Ovary (tissue), 9 donors: ENCODE results near the gene ARHGAP45. TPM values are rescaled to one million over a fixed set of nuclear protein-coding genes. Genes with fewer than 3 reads are reported as not detected.

Experiments used
- DNase-seq, 5 donors: peaks; one replicate each; pipeline ENCODE4 v3.0.0-alpha.2; 2019 to 2020
- H3K27ac ChIP-seq, 2 donors: fragments of 200-600 bp; one replicate each; pipeline versions ENCODE4 v1.5.1 to v1.8.0; 2019 to 2022
- H3K27me3 ChIP-seq: fragments of 200-600 bp; one replicate; pipeline ENCODE4 v1.8.0; 2022
- H3K36me3 ChIP-seq: fragments of 200-600 bp; sonication (generic); one replicate; pipeline ENCODE4 v1.5.1; 2019
- H3K4me1 ChIP-seq: one replicate; pipeline ENCODE4 v1.8.1; 2013; ENCODE audit warnings: mild to moderate bottlenecking, moderate library complexity; ENCODE audit not compliant: insufficient read depth
- H3K4me3 ChIP-seq: fragments of 200-600 bp; sonication (generic); one replicate; pipeline ENCODE4 v1.5.1; 2017
- H3K9me3 ChIP-seq, 2 donors: fragments of 200-600 bp in 1 of 2; sonication (generic) in 1 of 2; one replicate each; pipeline versions ENCODE4 v1.5.1 to v1.8.1; 2013 to 2019; ENCODE audit warnings: mild to moderate bottlenecking in 1 of 2, moderate library complexity in 1 of 2
- CTCF ChIP-seq, 3 donors: fragments of 450-650 bp in 2 of 3; fragments of 200-600 bp in 1 of 3; IDR thresholded peaks; one replicate each; pipeline versions ENCODE4 v1.5.1 to v1.8.0; 2016 to 2022; ENCODE audit warnings: antibody characterized with exemption in 3 of 3, mild to moderate bottlenecking in 1 of 3
- EP300 ChIP-seq: sonication (generic); formaldehyde crosslinking; IDR thresholded peaks from one replicate; pipeline ENCODE4 v1.6.1; 2017; ENCODE audit warnings: antibody characterized with exemption
- POLR2A ChIP-seq: fragments of 450-650 bp; IDR thresholded peaks from one replicate; pipeline ENCODE4 v1.6.1; 2017; ENCODE audit warnings: antibody characterized with exemption, mild to moderate bottlenecking, moderate library complexity
- WGBS, 3 donors: extraction: QIAGEN DNeasy Blood & Tissue Kit in 1 of 3; methylation state at CpG; one replicate each; pipeline versions ENCODE4 v1.1.5 to v1.1.7; 2013 to 2017; 5-methylcytosine and 5-hydroxymethylcytosine counted together
- intact Hi-C, 4 donors: fragments of 100-400 bp; cut with DNase I; formaldehyde crosslinking; loops; one replicate each; pipeline versions ENCODE4 v1.11.0 to v1.15.1; 2022 to 2023
- polyA plus RNA-seq, 2 donors: library from polyadenylated mRNA; stranded (reverse); fragments of 200-250 nt in 1 of 2; fragments of 350-450 nt in 1 of 2; fragmentation: Illumina TruSeq in 1 of 2; extraction: RNeasy Lipid Tissue Mini Kit (QIAGEN cat#74804) in 1 of 2; gene quantifications; one replicate each; pipeline ENCODE4 v1.2.3, GENCODE V29; 2013 to 2014
- total RNA-seq, 7 donors: library from RNA; depleted of rRNA in 2 of 7; stranded (reverse); fragments of >200 nt in 2 of 7; fragmentation: NEBNext Ultra II Directional in 3 of 7; extraction: Animal tissue kit (Norgen Biotek cat#: 25700) in 3 of 7; gene quantifications; one replicate each; pipeline versions ENCODE4 v1.1.0 to v1.2.4, GENCODE V29; 2016 to 2023
- donor health status: DM: no; HTN: no; CAD: no; lungs with moderate emphysema.
- donor health status: DM: no; HTN: no; CAD: no.
- donor health status: Bipolar disorder and iron deficiency.
- donor health status: DM: yes; HTN: yes; CAD: no.
- donor health status: DM: no; HTN: no; CAD: no.
- donor health status: DM: yes; HTN: yes; CAD: no.

Gene ARHGAP45
- total and polyA plus RNA-seq, 9 donors, result 1.0 to 10.6 (median 7.0) TPM

DNA sequence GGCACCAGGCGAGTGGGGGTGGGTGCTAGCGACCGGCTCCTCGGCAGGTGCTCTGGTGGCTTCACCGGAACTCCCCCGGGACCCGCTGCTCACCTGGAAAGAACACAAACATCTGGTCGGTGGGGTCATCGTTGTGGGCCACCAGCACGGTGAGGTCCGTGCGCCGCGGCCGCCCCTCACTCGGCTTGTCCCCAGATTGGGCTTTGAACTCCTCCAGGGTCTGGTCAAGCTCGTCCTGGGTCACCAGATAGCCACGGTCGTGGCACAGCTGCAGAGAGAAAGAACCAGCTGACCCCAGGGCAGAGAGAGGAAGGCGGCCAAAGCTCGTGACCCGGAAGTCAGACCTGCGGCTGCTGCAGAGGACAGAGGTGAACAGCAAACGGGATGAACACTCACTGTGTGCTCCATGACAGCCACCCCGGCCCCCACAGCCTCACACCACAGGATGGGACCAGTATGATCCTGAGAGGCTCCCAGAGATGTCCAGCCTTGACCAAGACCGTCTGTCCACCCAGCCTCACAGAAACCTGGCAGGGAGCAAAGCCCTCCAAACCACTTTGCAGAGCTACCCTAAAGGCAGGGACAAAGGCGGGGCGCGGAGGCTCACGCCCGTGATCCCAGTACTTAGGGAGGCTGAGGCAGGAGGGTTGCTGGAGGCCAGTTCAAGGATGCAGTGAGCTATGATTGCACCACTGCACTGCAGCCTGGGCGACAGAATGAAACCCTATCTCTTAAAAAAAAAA lies 27.0 kb downstream of the ARHGAP45 start:
- TF ChIP-seq POLR2A (no peak), EP300 (no peak), CTCF (IDR thresholded peaks at IDR 0.05) (no peak)

DNA sequence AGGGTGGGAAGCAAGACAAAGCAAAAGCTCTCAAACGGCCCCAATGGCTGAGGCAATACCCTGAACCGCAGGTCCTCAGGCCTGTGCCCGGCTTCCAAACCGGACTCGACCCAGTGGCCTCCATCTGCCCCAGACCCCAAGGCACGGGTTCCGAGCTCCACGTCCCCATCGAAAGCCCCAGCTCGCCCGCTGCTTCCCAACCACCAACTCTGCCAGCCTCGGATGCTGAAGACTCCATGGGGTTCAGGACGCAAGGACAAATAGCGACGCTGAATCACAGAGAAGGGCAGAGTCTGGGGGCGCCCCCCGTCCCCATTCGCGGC lies 27.6 kb downstream of the ARHGAP45 start:
- no peaks in the 10 kb centered on the region for H3K27me3 ChIP-seq
- H3K9me3 ChIP-seq, result no peaks in the 10 kb centered on the region
- H3K4me3 ChIP-seq, result peak overlapping the region; percentile 77
- 0 to 1% (median 1%) methylated on average over 19 of the region's 19 CpGs for WGBS, 3 donors
- H3K4me1 ChIP-seq, result peaks cover 12% of the 10 kb centered on the region
- DNase-seq, result no peak
- TF ChIP-seq POLR2A, result no peak
- TF ChIP-seq CTCF (IDR thresholded peaks at IDR 0.05), result no peak
- no peak for TF ChIP-seq EP300
- no peaks in the 10 kb centered on the region for H3K36me3 ChIP-seq
- peak overlapping the region in 1 of 2 donors; percentile 58 for H3K27ac ChIP-seq
- intact Hi-C loops, result no loop called here

More for the DNA sequence above, 27.0 kb downstream of the ARHGAP45 start:
- DNase-seq, result peak in 2 of 5 donors; percentile 41 to 49
- Histone ChIP-seq H3K27me3 (no peaks in the 10 kb centered on the region), H3K9me3 (no peaks in the 10 kb centered on the region), H3K4me3 (peak overlapping the region; percentile 77), H3K4me1 (peaks cover 12% of the 10 kb centered on the region), H3K27ac (no peak overlapping the region), H3K36me3 (no peaks in the 10 kb centered on the region)
- intact Hi-C loops, result no loop called here
- WGBS, 3 donors, result 47 to 58% (median 58%) methylated on average over 32 of the region's 32 CpGs

DNA sequence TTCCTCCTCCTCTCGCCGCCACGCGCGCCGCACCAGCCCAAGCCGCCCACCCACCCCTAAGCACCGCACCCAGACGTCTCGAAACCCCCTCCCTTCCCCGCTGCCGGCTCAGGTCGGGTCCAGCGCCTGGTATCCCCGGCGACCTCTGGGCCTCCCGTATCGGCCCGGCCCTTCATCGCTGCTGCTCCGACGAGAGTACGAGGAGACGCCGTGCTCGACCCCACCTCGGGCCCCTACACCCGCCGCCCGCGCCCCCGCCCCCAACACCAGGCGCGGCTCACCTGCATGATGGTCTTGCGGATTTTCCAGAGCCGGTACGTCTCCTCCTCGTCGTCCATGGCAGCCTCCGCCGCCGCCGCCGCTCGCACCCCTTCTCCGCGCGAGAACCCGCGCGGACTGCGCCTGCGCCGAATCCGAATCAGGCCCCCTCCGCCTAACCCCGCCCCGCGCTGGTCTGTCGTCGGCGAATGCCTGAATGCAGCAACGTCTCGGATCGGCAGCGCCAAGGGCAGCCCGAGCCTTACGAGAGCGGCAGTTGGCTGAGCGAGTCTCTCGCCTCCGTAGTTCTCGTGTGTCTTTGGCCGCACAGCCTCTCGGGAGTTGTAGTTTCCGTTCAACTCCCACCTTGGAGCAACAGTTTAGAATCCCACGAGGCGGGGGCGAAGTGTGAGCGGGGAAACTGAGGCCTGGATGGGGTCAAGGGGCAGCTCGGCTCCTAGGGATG lies 28.2 kb downstream of the ARHGAP45 start, which contains the start of gene POLR2E:
Gene POLR2E (minus strand): TSS at position 398 of the 724 bp plus-strand sequence. CDS start 60 bp downstream, at position 338.
- H3K27me3 ChIP-seq, result no peaks in the 10 kb centered on the region
- peaks cover 12% of the 10 kb centered on the region for H3K4me1 ChIP-seq
- intact Hi-C loops, result loop anchor here in 2 of 4 donors (5.0 kb wide), 2 partner anchors 68 to 78 kb away; partner anchors contain the start of gene CNN2 (in 1 of the 2)
- 0% methylated on average over 26 to 81 of the region's 81 CpGs for WGBS, 3 donors
- no peaks in the 10 kb centered on the region for H3K9me3 ChIP-seq
- H3K36me3 ChIP-seq, result no peaks in the 10 kb centered on the region
- H3K27ac ChIP-seq, result peak within 1 kb of the TSS in 1 of 2 donors; percentile 58
- peak within 1 kb of the TSS; percentile 77 for H3K4me3 ChIP-seq
- DNase-seq, result peak; percentile 99
- TF ChIP-seq CTCF (IDR thresholded peaks at IDR 0.05) (no peak), EP300 (no peak), POLR2A (peak; percentile 64)

DNA sequence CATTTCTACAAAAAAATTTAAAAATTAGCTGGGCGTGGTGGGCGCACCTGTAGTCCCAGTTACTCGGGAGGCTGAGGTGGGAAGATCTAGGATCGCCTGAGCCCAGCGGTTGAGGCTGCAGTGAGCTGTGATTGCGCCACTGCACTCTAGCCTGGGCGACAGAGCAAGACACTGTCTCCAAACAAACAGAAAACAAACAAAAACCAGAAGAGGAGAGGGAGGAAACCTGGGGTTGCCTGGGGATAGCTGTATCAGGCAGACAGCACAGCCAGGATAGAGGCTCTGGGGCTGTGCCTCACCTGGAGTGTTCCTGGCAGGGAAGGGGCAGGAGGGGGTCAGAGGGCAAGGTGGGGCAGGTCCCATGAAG lies 30.8 kb downstream of the ARHGAP45 start:
- Histone ChIP-seq H3K4me1 (peaks cover 23% of the 10 kb centered on the region), H3K27ac (peak overlapping the region; percentile 24 to 45), H3K36me3 (no peaks in the 10 kb centered on the region), H3K4me3 (no peak overlapping the region), H3K27me3 (no peaks in the 10 kb centered on the region), H3K9me3 (no peaks in the 10 kb centered on the region)
- intact Hi-C loops, result loop anchor here in 2 of 4 donors (5.0 kb wide), 2 partner anchors 70 to 80 kb away; partner anchors contain the start of gene CNN2 (in 1 of the 2)
- no peak for TF ChIP-seq CTCF (IDR thresholded peaks at IDR 0.05)
- no peak for TF ChIP-seq EP300
- no peak for TF ChIP-seq POLR2A
- no peak for DNase-seq
- WGBS, 3 donors, result 68 to 80% (median 72%) methylated on average over 7 of the region's 7 CpGs
